H9 (cell line): ENCODE measurements around the gene RPS6KA6. TPM values are rescaled to one million over a fixed set of nuclear protein-coding genes. Genes with fewer than 3 reads are reported as not detected.
A peak's percentile ranks its signal among the peaks of the same experiment; 100 is the strongest.

Experiments
- DNase-seq: peaks from one replicate; pipeline ENCODE4 v3.0.0-alpha.2; 2017
- H2AFZ ChIP-seq: one replicate; pipeline ENCODE4 v1.6.1; 2013; ENCODE audit warnings: mild to moderate bottlenecking, low read length, control low read depth, moderate library complexity
- H2AK5ac ChIP-seq: 2 replicates; pipeline ENCODE4 v1.6.1; 2013; ENCODE audit warnings: low read length, control low read depth, mixed read lengths; ENCODE audit not compliant: insufficient read length
- H2BK120ac ChIP-seq: one replicate; pipeline ENCODE4 v1.6.1; 2013; ENCODE audit warnings: low read depth, mild to moderate bottlenecking, low read length, control low read depth, inconsistent platforms; ENCODE audit not compliant: poor library complexity, severe bottlenecking
- H2BK12ac ChIP-seq: 2 replicates; pipeline ENCODE4 v1.6.1; 2013; ENCODE audit warnings: low read length, control low read depth, mixed read lengths, low read depth; ENCODE audit not compliant: insufficient read length
- H2BK15ac ChIP-seq: 2 replicates; pipeline ENCODE4 v1.6.1; 2013; ENCODE audit warnings: low read depth, low read length, control low read depth
- H2BK20ac ChIP-seq: one replicate; pipeline ENCODE4 v1.6.1; 2013; ENCODE audit warnings: low read depth, mild to moderate bottlenecking, low read length, control low read depth, inconsistent platforms; ENCODE audit not compliant: poor library complexity, severe bottlenecking
- H2BK5ac ChIP-seq: 2 replicates; pipeline ENCODE4 v1.6.1; 2013; ENCODE audit warnings: low read length, control low read depth, mixed read lengths; ENCODE audit not compliant: insufficient read length
- H3K14ac ChIP-seq: 2 replicates; pipeline ENCODE4 v1.6.1; 2013; ENCODE audit warnings: low read length, control low read depth; ENCODE audit not compliant: insufficient read depth
- H3K18ac ChIP-seq: 2 replicates; pipeline ENCODE4 v1.6.1; 2013; ENCODE audit warnings: low read depth, mild to moderate bottlenecking, mixed read lengths, low read length, control low read depth; ENCODE audit not compliant: insufficient read length
- H3K23ac ChIP-seq: 2 replicates; pipeline ENCODE4 v1.6.1; 2013; ENCODE audit warnings: low read length, control low read depth, mixed read lengths, low read depth; ENCODE audit not compliant: insufficient read length
- H3K23me2 ChIP-seq: 2 replicates; pipeline ENCODE4 v1.6.1; 2013; ENCODE audit warnings: low read depth, mild to moderate bottlenecking, mixed read lengths, low read length, control low read depth; ENCODE audit not compliant: insufficient read length, poor library complexity, severe bottlenecking
- H3K27ac ChIP-seq: 2 replicates; pipeline ENCODE4 v1.5.1; 2013; ENCODE audit warnings: low read length, control low read depth, mixed read lengths, low read depth; ENCODE audit not compliant: insufficient read length
- H3K27me3 ChIP-seq: 2 replicates; pipeline ENCODE4 v1.6.1; 2013; ENCODE audit warnings: low read length, control low read depth, inconsistent platforms; ENCODE audit not compliant: insufficient read depth
- H3K4ac ChIP-seq: 2 replicates; pipeline ENCODE4 v1.6.1; 2013; ENCODE audit warnings: low read depth, mild to moderate bottlenecking, control low read depth, inconsistent platforms, low read length, moderate library complexity
- H3K4me1 ChIP-seq: 2 replicates; pipeline ENCODE4 v1.6.1; 2013; ENCODE audit warnings: low read length, control low read depth, inconsistent platforms; ENCODE audit not compliant: insufficient read depth
- H3K4me2 ChIP-seq: 2 replicates; pipeline ENCODE4 v1.6.1; 2013; ENCODE audit warnings: low read length, control low read depth, mixed read lengths; ENCODE audit not compliant: insufficient read length, insufficient read depth
- H3K56ac ChIP-seq: 2 replicates; pipeline ENCODE4 v1.6.1; 2013; ENCODE audit warnings: low read depth, mild to moderate bottlenecking, mixed read lengths, low read length, control low read depth; ENCODE audit not compliant: insufficient read length
- H3K79me1 ChIP-seq: 2 replicates; pipeline ENCODE4 v1.6.1; 2013; ENCODE audit warnings: low read depth, mild to moderate bottlenecking, moderate library complexity, low read length, control low read depth, inconsistent platforms; ENCODE audit not compliant: insufficient read depth, poor library complexity, severe bottlenecking
- H3K79me2 ChIP-seq: 2 replicates; pipeline ENCODE4 v1.6.1; 2013; ENCODE audit warnings: low read length, control low read depth, inconsistent platforms; ENCODE audit not compliant: insufficient read depth
- H3K9ac ChIP-seq: 2 replicates; pipeline ENCODE4 v1.6.1; 2013; ENCODE audit warnings: low read length, control low read depth, mixed read lengths; ENCODE audit not compliant: insufficient read length; ENCODE audit errors: extremely low read depth
- H3K9me3 ChIP-seq: one replicate; pipeline ENCODE4 v1.6.1; 2013; ENCODE audit warnings: low read depth, low read length, inconsistent platforms; ENCODE audit not compliant: control insufficient read depth
- H3T11ph ChIP-seq: one replicate; pipeline ENCODE4 v1.6.1; 2013; ENCODE audit warnings: mild to moderate bottlenecking, low read length, control low read depth, inconsistent platforms
- H4K20me1 ChIP-seq: one replicate; pipeline ENCODE4 v1.6.1; 2013; ENCODE audit not compliant: control insufficient read depth, insufficient read length, insufficient read depth
- H4K5ac ChIP-seq: 2 replicates; pipeline ENCODE4 v1.6.1; 2013; ENCODE audit warnings: low read depth, mild to moderate bottlenecking, mixed read lengths, low read length, control low read depth; ENCODE audit not compliant: insufficient read length
- H4K8ac ChIP-seq: replicated peaks from 2 replicates; pipeline ENCODE4 v1.6.1; 2013; ENCODE audit warnings: low read length, control low read depth, mixed read lengths, low read depth; ENCODE audit not compliant: insufficient read length
- H4K91ac ChIP-seq: 2 replicates; pipeline ENCODE4 v1.6.1; 2013; ENCODE audit warnings: low read depth, mild to moderate bottlenecking, moderate library complexity, mixed read lengths, low read length, control low read depth; ENCODE audit not compliant: insufficient read length
- H3K27ac Mint-ChIP-seq, 3 experiments: 2 replicates in 2 of 3; 3 replicates in 1 of 3; pipeline ENCODE4 v1.8.0; 2020 to 2021; ENCODE audit warnings: mixed read lengths in 3 of 3, mild to moderate bottlenecking in 1 of 3, moderate library complexity in 1 of 3
- H3K27me3 Mint-ChIP-seq: 2 replicates; pipeline ENCODE4 v1.8.0; 2021; ENCODE audit warnings: low read depth, mild to moderate bottlenecking, moderate library complexity, mixed read lengths
- H3K36me3 Mint-ChIP-seq, 3 experiments: 2 replicates in 2 of 3; 3 replicates in 1 of 3; pipeline ENCODE4 v1.8.0; 2020 to 2021; ENCODE audit warnings: low read depth in 3 of 3, mixed read lengths in 3 of 3; ENCODE audit not compliant: insufficient read depth in 1 of 3
- H3K4me1 Mint-ChIP-seq, 2 experiments: 2 replicates each; pipeline ENCODE4 v1.8.0; 2020; ENCODE audit warnings: mixed read lengths in 2 of 2
- H3K4me3 Mint-ChIP-seq, 2 experiments: 2 replicates in 1 of 2; 3 replicates in 1 of 2; pipeline ENCODE4 v1.8.0; 2020 to 2021; ENCODE audit warnings: mild to moderate bottlenecking in 2 of 2, mixed read lengths in 2 of 2, moderate library complexity in 1 of 2
- H3K9me3 Mint-ChIP-seq, 2 experiments: 2 replicates in 1 of 2; 3 replicates in 1 of 2; pipeline ENCODE4 v1.8.0; 2020; ENCODE audit warnings: mild to moderate bottlenecking in 2 of 2, mixed read lengths in 2 of 2, moderate library complexity in 1 of 2
- WGBS: extraction: QIAGEN DNeasy Blood & Tissue Kit; methylation state at CpG from one replicate; pipeline ENCODE4 v1.1.7; 2013; ENCODE audit warnings: missing lambda C conversion rate, low lambda C conversion rate, mixed read lengths; ENCODE audit not compliant: insufficient read length; ENCODE audit errors: extremely low coverage; 5-methylcytosine and 5-hydroxymethylcytosine counted together
- total RNA-seq: library from RNA; stranded (reverse); gene quantifications from 2 replicates; pipeline ENCODE4 v1.2.1, GENCODE V29; 2021
- TF ChIP-seq, protein P1 (sequence below): fragments of 200-600 bp; sonication (generic); conservative IDR thresholded peaks from 3 replicates; pipeline ENCODE4 v1.8.0; 2021; ENCODE audit warnings: antibody characterized with exemption, mild to moderate bottlenecking

Gene RPS6KA6
- total RNA-seq, 1 experiment from 2014 or later: 12.1 TPM

DNA sequence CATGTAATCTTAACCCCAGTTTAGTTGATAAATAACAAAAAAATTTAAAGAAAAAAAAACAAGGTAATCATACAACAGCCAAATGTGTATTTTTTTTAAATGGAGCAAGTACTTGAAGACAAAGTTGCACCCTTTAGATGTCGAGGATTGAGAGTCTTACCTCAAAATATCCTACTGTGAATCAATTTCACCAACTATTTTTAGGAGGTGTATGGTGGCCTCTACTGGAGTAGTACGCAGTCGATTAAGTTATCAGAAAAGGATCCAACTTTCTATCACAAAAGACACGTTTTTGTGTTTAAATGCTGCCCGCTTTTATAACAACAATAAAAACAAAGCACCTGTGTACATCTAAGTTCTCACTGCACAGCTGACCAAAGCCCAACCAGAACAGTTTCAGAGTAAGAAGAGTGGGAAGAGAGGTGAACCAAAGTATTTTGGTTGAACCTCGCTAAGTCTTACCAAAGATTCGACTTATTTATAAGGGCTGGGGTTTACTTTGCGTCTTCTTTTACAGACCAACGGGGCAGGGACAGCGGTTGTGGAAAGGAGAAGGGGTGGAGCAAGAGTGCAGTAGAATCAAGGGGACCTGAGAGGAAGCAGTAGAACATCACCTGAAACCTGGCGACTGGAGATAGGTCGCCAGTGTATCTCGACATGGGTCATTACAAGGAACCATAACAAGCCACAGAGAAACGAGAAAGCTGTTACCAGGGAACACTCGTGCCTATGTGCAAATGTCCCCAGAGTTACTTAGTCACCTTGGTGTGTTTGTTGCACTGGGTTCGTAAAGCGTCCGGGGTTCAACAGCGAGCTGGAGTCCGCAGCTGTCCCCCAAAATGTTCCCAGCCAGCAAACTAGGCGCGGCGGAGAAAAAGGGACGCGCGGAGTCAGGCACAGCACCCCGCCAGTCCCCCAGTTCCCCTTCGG is 1.1 kb downstream of the RPS6KA6 start:
- H3K27me3 ChIP-seq: no peaks in the 10 kb centered on the region
- H4K5ac ChIP-seq: no peak overlapping the region
- no peak overlapping the region for H2AFZ ChIP-seq
- DNase-seq: peak; percentile 43
- H3K9me3 ChIP-seq: peaks cover 11% of the 10 kb centered on the region
- peaks cover 3 to 6% (median 4%) of the 10 kb centered on the region in 3 experiments; a peak in 4 of 7 replicates for H3K36me3 Mint-ChIP-seq
- H3K4me2 ChIP-seq: peak overlapping the region; percentile 69
- H2BK12ac ChIP-seq: no peak overlapping the region
- H3K79me2 ChIP-seq: no peaks in the 10 kb centered on the region
- no peak overlapping the region for H4K91ac ChIP-seq
- H3K4me1 ChIP-seq: no peaks in the 10 kb centered on the region
- peak overlapping the region in 2 of 3 experiments; percentile 34 to 95; a peak in 2 of 7 replicates for H3K27ac Mint-ChIP-seq
- H3K14ac ChIP-seq: 0 out of 2 replicates have a peak overlapping the region, but pooled peaks have one; percentile 1
- H3K4me1 Mint-ChIP-seq: peaks cover 0 to 11% of the 10 kb centered on the region in 2 experiments; a peak in 2 of 4 replicates
- peak overlapping the region; percentile 37 for H3K18ac ChIP-seq
- H3K23ac ChIP-seq: no peak overlapping the region
- no peaks in the 10 kb centered on the region; the same call in 1 of the 2 replicates for H3K27me3 Mint-ChIP-seq
- TF ChIP-seq, protein P1, sequence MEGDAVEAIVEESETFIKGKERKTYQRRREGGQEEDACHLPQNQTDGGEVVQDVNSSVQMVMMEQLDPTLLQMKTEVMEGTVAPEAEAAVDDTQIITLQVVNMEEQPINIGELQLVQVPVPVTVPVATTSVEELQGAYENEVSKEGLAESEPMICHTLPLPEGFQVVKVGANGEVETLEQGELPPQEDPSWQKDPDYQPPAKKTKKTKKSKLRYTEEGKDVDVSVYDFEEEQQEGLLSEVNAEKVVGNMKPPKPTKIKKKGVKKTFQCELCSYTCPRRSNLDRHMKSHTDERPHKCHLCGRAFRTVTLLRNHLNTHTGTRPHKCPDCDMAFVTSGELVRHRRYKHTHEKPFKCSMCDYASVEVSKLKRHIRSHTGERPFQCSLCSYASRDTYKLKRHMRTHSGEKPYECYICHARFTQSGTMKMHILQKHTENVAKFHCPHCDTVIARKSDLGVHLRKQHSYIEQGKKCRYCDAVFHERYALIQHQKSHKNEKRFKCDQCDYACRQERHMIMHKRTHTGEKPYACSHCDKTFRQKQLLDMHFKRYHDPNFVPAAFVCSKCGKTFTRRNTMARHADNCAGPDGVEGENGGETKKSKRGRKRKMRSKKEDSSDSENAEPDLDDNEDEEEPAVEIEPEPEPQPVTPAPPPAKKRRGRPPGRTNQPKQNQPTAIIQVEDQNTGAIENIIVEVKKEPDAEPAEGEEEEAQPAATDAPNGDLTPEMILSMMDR: no peak
- H3K4me3 Mint-ChIP-seq: peak overlapping the region; percentile 87 to 97
- H3K4ac ChIP-seq: no peak overlapping the region
- no peak overlapping the region for H2AK5ac ChIP-seq
- peaks cover 6% of the 10 kb centered on the region for H3K23me2 ChIP-seq
- H3K9ac ChIP-seq: peak overlapping the region; percentile 39
- peaks cover 54 to 58% of the 10 kb centered on the region in 2 experiments for H3K9me3 Mint-ChIP-seq
- WGBS: no CpG with 5 or more reads among the region's 28 CpGs
- H3K56ac ChIP-seq: no peak overlapping the region
- no peak overlapping the region for H2BK120ac ChIP-seq
- peaks cover 2% of the 10 kb centered on the region for H3K79me1 ChIP-seq
- no peak overlapping the region for H4K8ac ChIP-seq
- H2BK5ac ChIP-seq: no peak overlapping the region
- H3T11ph ChIP-seq: no peak overlapping the region
- no peak overlapping the region for H2BK20ac ChIP-seq
- no peak overlapping the region for H2BK15ac ChIP-seq
- H4K20me1 ChIP-seq: no peaks in the 10 kb centered on the region
- no peak overlapping the region for H3K27ac ChIP-seq
